ENCODE results near the gene PRR33. TPM values are rescaled to one million over a fixed set of nuclear protein-coding genes. Genes with fewer than 3 reads are reported as not detected.
A peak's percentile ranks its signal among the peaks of the same experiment; 100 is the strongest.

Gene PRR33
- total and polyA plus RNA-seq, 7 donors = 0.16 to 8.9 (median 1.6) TPM

- intact Hi-C loops (cut with DNase I) = loop anchor here in 1 of 2 donors (10.0 kb wide), 1 partner anchor 72 kb away; the partner anchor contains the start of gene TNNT3
- ATAC-seq = peak in 2 of 4 donors; percentile 1 to 2
- Histone ChIP-seq H3K4me1 (peaks cover 3% of the 10 kb centered on the region), H3K36me3 (ENCODE audit: insufficient read depth in 1 of 2, low read depth in 1 of 2) (peaks cover 0 to 7% of the 10 kb centered on the region in 2 donors), H3K9me3 (no peaks in the 10 kb centered on the region), H3K4me3 (no peak overlapping the region), H3K27me3 (ENCODE audit: insufficient read depth in 3 of 3, low read length in 2 of 3) (no peaks in the 10 kb centered on the region), H3K27ac (peak overlapping the region; percentile 93)
- DNase-seq = peak; percentile 20 to 58
- TF ChIP-seq, protein P1, sequence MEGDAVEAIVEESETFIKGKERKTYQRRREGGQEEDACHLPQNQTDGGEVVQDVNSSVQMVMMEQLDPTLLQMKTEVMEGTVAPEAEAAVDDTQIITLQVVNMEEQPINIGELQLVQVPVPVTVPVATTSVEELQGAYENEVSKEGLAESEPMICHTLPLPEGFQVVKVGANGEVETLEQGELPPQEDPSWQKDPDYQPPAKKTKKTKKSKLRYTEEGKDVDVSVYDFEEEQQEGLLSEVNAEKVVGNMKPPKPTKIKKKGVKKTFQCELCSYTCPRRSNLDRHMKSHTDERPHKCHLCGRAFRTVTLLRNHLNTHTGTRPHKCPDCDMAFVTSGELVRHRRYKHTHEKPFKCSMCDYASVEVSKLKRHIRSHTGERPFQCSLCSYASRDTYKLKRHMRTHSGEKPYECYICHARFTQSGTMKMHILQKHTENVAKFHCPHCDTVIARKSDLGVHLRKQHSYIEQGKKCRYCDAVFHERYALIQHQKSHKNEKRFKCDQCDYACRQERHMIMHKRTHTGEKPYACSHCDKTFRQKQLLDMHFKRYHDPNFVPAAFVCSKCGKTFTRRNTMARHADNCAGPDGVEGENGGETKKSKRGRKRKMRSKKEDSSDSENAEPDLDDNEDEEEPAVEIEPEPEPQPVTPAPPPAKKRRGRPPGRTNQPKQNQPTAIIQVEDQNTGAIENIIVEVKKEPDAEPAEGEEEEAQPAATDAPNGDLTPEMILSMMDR (IDR thresholded peaks at IDR 0.05) = no peak
- WGBS, 3 donors = 58 to 79% (median 62%) methylated on average over 10 to 11 of the region's 11 CpGs
Observed at GRCh38 chr11:1843098-1843473, 48.6 kb downstream of the PRR33 start.

GRCh38 chr11:1842149-1843097, 49.3 kb downstream of the PRR33 start:
- no peaks in the 10 kb centered on the region for H3K27me3 ChIP-seq (ENCODE audit: insufficient read depth in 3 of 3, low read length in 2 of 3)
- peak overlapping the region; percentile 72 for H3K4me3 ChIP-seq
- TF ChIP-seq, protein P1 (IDR thresholded peaks at IDR 0.05) = no peak
- H3K4me1 ChIP-seq = peaks cover 10% of the 10 kb centered on the region
- peaks cover 0 to 7% of the 10 kb centered on the region in 2 donors for H3K36me3 ChIP-seq (ENCODE audit: insufficient read depth in 1 of 2, low read depth in 1 of 2)
- H3K9me3 ChIP-seq = no peaks in the 10 kb centered on the region
- H3K27ac ChIP-seq = peak overlapping the region; percentile 93
- DNase-seq (peak; percentile 63 to 77), ATAC-seq (peak in 3 of 4 donors; percentile 7 to 23 (median 15))
- WGBS, 3 donors = 54 to 90% (median 69%) methylated on average over 27 to 29 of the region's 29 CpGs
- intact Hi-C loops (cut with DNase I) = loop anchor here in 1 of 2 donors (10.0 kb wide), 1 partner anchor 72 kb away; the partner anchor contains the start of gene TNNT3

DNA sequence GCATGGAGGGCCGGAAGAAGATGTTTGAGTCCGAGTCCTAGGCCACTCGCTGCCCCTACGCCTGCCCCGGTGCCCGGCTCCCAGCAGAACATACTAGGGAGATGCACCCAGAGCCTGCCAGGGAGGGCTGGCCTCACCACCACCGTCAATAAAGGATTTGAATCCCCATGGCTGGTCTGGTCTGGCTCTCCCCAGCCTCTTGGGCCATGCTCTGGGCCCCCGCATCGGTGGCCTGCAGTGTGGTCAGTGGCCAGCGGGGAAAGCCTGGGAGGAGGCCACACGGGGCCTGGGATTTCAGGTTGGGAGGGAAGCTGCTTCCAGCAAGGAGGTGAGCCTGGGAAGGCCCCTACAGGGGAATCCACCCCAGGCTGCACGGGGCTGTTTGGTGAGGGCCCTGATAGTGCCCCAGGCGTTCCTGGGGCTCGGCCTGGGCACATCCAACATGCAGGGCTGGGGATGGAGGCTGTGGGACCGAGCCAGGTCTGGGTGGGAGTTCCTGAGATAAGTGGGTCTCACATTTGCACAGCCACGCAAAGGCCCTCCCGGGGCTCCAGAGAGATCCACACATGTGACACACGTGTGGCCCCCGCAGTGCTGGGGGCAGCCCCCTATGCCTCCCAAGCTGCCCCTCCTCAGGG, 50.1 kb downstream of the PRR33 start:
- Histone ChIP-seq H3K4me3 (peak overlapping the region; percentile 72), H3K4me1 (peaks cover 11% of the 10 kb centered on the region), H3K27me3 (ENCODE audit: insufficient read depth in 3 of 3, low read length in 2 of 3) (no peaks in the 10 kb centered on the region), H3K9me3 (no peaks in the 10 kb centered on the region), H3K36me3 (ENCODE audit: insufficient read depth in 1 of 2, low read depth in 1 of 2) (peaks cover 0 to 7% of the 10 kb centered on the region in 2 donors), H3K27ac (peak overlapping the region; percentile 93)
- DNase-seq (peak; percentile 12 to 55), ATAC-seq (no peak)
- TF ChIP-seq, protein P1 (IDR thresholded peaks at IDR 0.05) = no peak
- intact Hi-C loops (cut with DNase I) = loop anchor here in 1 of 2 donors (10.0 kb wide), 1 partner anchor 73 kb away; the partner anchor contains the start of gene TNNT3
- WGBS, 3 donors = 57 to 78% (median 57%) methylated on average over 15 to 19 of the region's 19 CpGs

GRCh38 chr11:1840780-1841480, 50.8 kb downstream of the PRR33 start:
- Histone ChIP-seq H3K27me3 (ENCODE audit: insufficient read depth in 3 of 3, low read length in 2 of 3) (no peaks in the 10 kb centered on the region), H3K36me3 (ENCODE audit: insufficient read depth in 1 of 2, low read depth in 1 of 2) (peaks cover 0 to 7% of the 10 kb centered on the region in 2 donors), H3K4me3 (peak overlapping the region; percentile 72), H3K9me3 (no peaks in the 10 kb centered on the region), H3K27ac (peak overlapping the region; percentile 93), H3K4me1 (peaks cover 11% of the 10 kb centered on the region)
- ATAC-seq = no peak
- WGBS, 3 donors = 65 to 79% (median 77%) methylated on average over 28 to 37 of the region's 37 CpGs
- TF ChIP-seq, protein P1 (IDR thresholded peaks at IDR 0.05) = no peak
- DNase-seq = peak; percentile 18 to 57
- intact Hi-C loops (cut with DNase I) = loop anchor here in 1 of 2 donors (10.0 kb wide), 1 partner anchor 74 kb away; the partner anchor contains the start of gene TNNT3

Measured in psoas muscle (tissue), 8 donors.